Measurements from ENCODE around the gene LTBR. TPM values are rescaled to one million over a fixed set of nuclear protein-coding genes. Genes with fewer than 3 reads are reported as not detected.

Gene LTBR
- total RNA-seq, 1 experiment from 2014 or later: 4.8 TPM

- DNase-seq: no peak
Observed at GRCh38 chr12:6345319-6346091, 38.5 kb upstream of the LTBR start.

More at GRCh38 chr12:6345319-6346091, 38.5 kb upstream of the LTBR start:
- Histone ChIP-seq H3K27me3 (ENCODE audit: insufficient read depth, low read length) (no peaks in the 10 kb centered on the region), H3K79me1 (ENCODE audit: insufficient read depth, low read depth, low read length, poor library complexity, severe bottlenecking) (no peaks in the 10 kb centered on the region), H3K23me2 (ENCODE audit: insufficient read length, low read depth, low read length, poor library complexity, severe bottlenecking) (peaks cover 12% of the 10 kb centered on the region), H2BK20ac (ENCODE audit: low read depth, low read length, poor library complexity, severe bottlenecking) (no peak overlapping the region), H3K4me1 (ENCODE audit: insufficient read depth, low read length) (peaks cover 3% of the 10 kb centered on the region; the same call in 1 of the 2 replicates), H4K5ac (ENCODE audit: insufficient read length, low read depth, low read length) (no peak overlapping the region), H3K9me3 (ENCODE audit: control insufficient read depth, low read depth, low read length) (no peaks in the 10 kb centered on the region), H3K9ac (ENCODE audit: extremely low read depth, insufficient read length, low read length) (no peak overlapping the region), H3K14ac (ENCODE audit: insufficient read depth, low read length) (no peak overlapping the region), H3K4me2 (ENCODE audit: insufficient read depth, insufficient read length, low read length) (no peak overlapping the region), H3T11ph (ENCODE audit: low read length) (no peak overlapping the region), H4K20me1 (ENCODE audit: control insufficient read depth, insufficient read depth, insufficient read length) (no peaks in the 10 kb centered on the region), H3K79me2 (ENCODE audit: insufficient read depth, low read length) (peaks cover 9% of the 10 kb centered on the region; the same call in 1 of the 2 replicates), H2BK120ac (ENCODE audit: low read depth, low read length, poor library complexity, severe bottlenecking) (no peak overlapping the region), H2BK15ac (ENCODE audit: low read depth, low read length) (no peak overlapping the region), H3K23ac (ENCODE audit: insufficient read length, low read depth, low read length) (no peak overlapping the region), H2BK5ac (ENCODE audit: insufficient read length, low read length) (no peak overlapping the region), H2BK12ac (ENCODE audit: insufficient read length, low read depth, low read length) (no peak overlapping the region), H2AK5ac (ENCODE audit: insufficient read length, low read length) (no peak overlapping the region), H4K91ac (ENCODE audit: insufficient read length, low read depth, low read length) (no peak overlapping the region), H3K4ac (ENCODE audit: low read depth, low read length) (no peak overlapping the region), H2AFZ (ENCODE audit: low read length) (no peak overlapping the region), H3K56ac (ENCODE audit: insufficient read length, low read depth, low read length) (no peak overlapping the region), H3K18ac (ENCODE audit: insufficient read length, low read depth, low read length) (no peak overlapping the region), H3K27ac (ENCODE audit: insufficient read length, low read depth, low read length) (no peak overlapping the region), H4K8ac (replicated peaks; ENCODE audit: insufficient read length, low read depth, low read length) (no peak overlapping the region)
- Mint-ChIP-seq H3K27ac (peak overlapping the region in 1 of 3 experiments; percentile 83; a peak in 2 of 7 replicates), H3K9me3 (no peaks in the 10 kb centered on the region), H3K36me3 (ENCODE audit: insufficient read depth in 1 of 3, low read depth in 3 of 3) (peaks cover 11 to 29% (median 26%) of the 10 kb centered on the region in 3 experiments; a peak in 6 of 7 replicates), H3K4me1 (peaks cover 27 to 31% of the 10 kb centered on the region in 2 experiments), H3K27me3 (ENCODE audit: low read depth) (no peaks in the 10 kb centered on the region; the same call in 1 of the 2 replicates), H3K4me3 (no peak overlapping the region)
- no CpG with 5 or more reads among the region's 10 CpGs for WGBS (ENCODE audit: extremely low coverage, insufficient read length, low lambda C conversion rate)
- TF ChIP-seq CTCF (conservative IDR thresholded peaks at IDR 0.05): no peak

All from H9 (cell line).